Keratinocyte (primary cell): Measurements from ENCODE around the gene ADGRG1. TPM values are rescaled to one million over a fixed set of nuclear protein-coding genes. Genes with fewer than 3 reads are reported as not detected.

Source experiments
- DNase-seq: peaks from one replicate; pipeline ENCODE4 v3.0.0-alpha.2; 2011; ENCODE audit warnings: low read depth, missing footprints, low spot score
- FAIRE-seq: peaks from 2 replicates; lab custom pipeline; 2011; peaks lifted over from hg19 to GRCh38; lab: Jason Lieb, UNC
- H2AFZ ChIP-seq: 2 replicates; pipeline ENCODE4 v1.6.0; 2012; ENCODE audit warnings: low read length, control low read depth, inconsistent platforms; ENCODE audit not compliant: control insufficient read depth
- H3K27ac ChIP-seq: 2 replicates; pipeline ENCODE4 v1.5.1; 2011; ENCODE audit warnings: low read length; ENCODE audit not compliant: control insufficient read depth, insufficient read depth
- H3K27me3 ChIP-seq: 3 replicates; pipeline ENCODE4 v1.6.0; 2011; ENCODE audit warnings: low read length; ENCODE audit not compliant: control insufficient read depth, insufficient read depth; ENCODE audit errors: extremely low read depth
- H3K36me3 ChIP-seq, 2 experiments: 2 replicates in 1 of 2; 3 replicates in 1 of 2; pipeline ENCODE4 v1.5.1; 2011; ENCODE audit warnings: low read length in 2 of 2, mild to moderate bottlenecking in 1 of 2; ENCODE audit not compliant: control insufficient read depth in 2 of 2, insufficient read depth in 2 of 2; ENCODE audit errors: extremely low read depth in 1 of 2
- H3K4me1 ChIP-seq: 3 replicates; pipeline ENCODE4 v1.5.1; 2011; ENCODE audit warnings: low read length; ENCODE audit not compliant: control insufficient read depth, insufficient read depth; ENCODE audit errors: extremely low read depth
- H3K4me2 ChIP-seq: 3 replicates; pipeline ENCODE4 v1.6.0; 2011; ENCODE audit warnings: low read depth, low read length; ENCODE audit not compliant: control insufficient read depth, insufficient read depth; ENCODE audit errors: extremely low read depth
- H3K4me3 ChIP-seq, 3 experiments: fragments of 200-600 bp in 1 of 3; sonication (generic) in 1 of 3; 2 replicates in 2 of 3; 3 replicates in 1 of 3; pipeline ENCODE4 v1.5.1; 2011 to 2016; ENCODE audit warnings: low read length in 3 of 3, mild to moderate bottlenecking in 3 of 3, control low read depth in 2 of 3, inconsistent platforms in 1 of 3, low read depth in 1 of 3, mixed read lengths in 1 of 3, mixed run types in 1 of 3, moderate library complexity in 1 of 3; ENCODE audit not compliant: control insufficient read depth in 2 of 3, insufficient read depth in 2 of 3; ENCODE audit errors: extremely low read depth in 1 of 3
- H3K79me2 ChIP-seq: 2 replicates; pipeline ENCODE4 v1.6.0; 2012; ENCODE audit warnings: low read length; ENCODE audit not compliant: control insufficient read depth, insufficient read depth
- H3K9ac ChIP-seq: 3 replicates; pipeline ENCODE4 v1.6.0; 2011; ENCODE audit warnings: low read length; ENCODE audit not compliant: control insufficient read depth, insufficient read depth; ENCODE audit errors: extremely low read depth
- H3K9me1 ChIP-seq: 3 replicates; pipeline ENCODE4 v1.6.0; 2011; ENCODE audit warnings: low read length; ENCODE audit not compliant: control insufficient read depth, insufficient read depth; ENCODE audit errors: extremely low read depth
- H3K9me3 ChIP-seq: 2 replicates; pipeline ENCODE4 v1.5.1; 2012; ENCODE audit warnings: low read depth, low read length; ENCODE audit not compliant: control insufficient read depth
- H4K20me1 ChIP-seq: 3 replicates; pipeline ENCODE4 v1.6.0; 2011; ENCODE audit warnings: low read length; ENCODE audit not compliant: control insufficient read depth, insufficient read depth; ENCODE audit errors: extremely low read depth
- EZH2 ChIP-seq: IDR thresholded peaks from one replicate; pipeline ENCODE4 v1.6.1; 2012; ENCODE audit warnings: inconsistent platforms, mild to moderate bottlenecking, low read length, moderate library complexity
- dilution Hi-C: fragments of 300-500 bp; cut with MboI; formaldehyde crosslinking; loops from one replicate; pipeline ENCODE4 v1.7.0; 2020; ENCODE audit warnings: low sequenced_read_pairs; ENCODE audit not compliant: extremely low pct_ligation_motif_present
- polyA plus RNA-seq, 5 experiments: library from polyadenylated mRNA; depleted of rRNA in 3 of 5; stranded (reverse) in 3 of 5; stranded (forward) in 1 of 5; unstranded in 1 of 5; fragments of >200 nt; gene quantifications; 1 replicate in 1 of 5; 2 replicates in 3 of 5; 3 replicates in 1 of 5; pipeline versions ENCODE4 v1.2.1 to v1.2.3, GENCODE V29; 2011 to 2012; ENCODE audit warnings: missing spikeins in 2 of 5, low read depth in 1 of 5, low replicate concordance in 1 of 5
- TF ChIP-seq, protein P1 (sequence below), 3 experiments: IDR thresholded peaks in 1 of 3; conservative IDR thresholded peaks in 1 of 3; optimal IDR thresholded peaks in 1 of 3; 2 replicates in 2 of 3; 3 replicates in 1 of 3; pipeline versions ENCODE3 to v1.5.1; 2011; ENCODE audit warnings: low read length in 3 of 3, mild to moderate bottlenecking in 3 of 3, moderate library complexity in 2 of 3, control low read depth in 1 of 3, inconsistent platforms in 1 of 3; ENCODE audit not compliant: insufficient read depth in 2 of 3; ENCODE audit errors: extremely low read depth in 1 of 3

The ADGRG1 gene
- polyA plus RNA-seq, 1 donor (not counting 4 experiments of a cell fraction or from before 2014, with no cell fraction given), result 28.4 TPM

DNA sequence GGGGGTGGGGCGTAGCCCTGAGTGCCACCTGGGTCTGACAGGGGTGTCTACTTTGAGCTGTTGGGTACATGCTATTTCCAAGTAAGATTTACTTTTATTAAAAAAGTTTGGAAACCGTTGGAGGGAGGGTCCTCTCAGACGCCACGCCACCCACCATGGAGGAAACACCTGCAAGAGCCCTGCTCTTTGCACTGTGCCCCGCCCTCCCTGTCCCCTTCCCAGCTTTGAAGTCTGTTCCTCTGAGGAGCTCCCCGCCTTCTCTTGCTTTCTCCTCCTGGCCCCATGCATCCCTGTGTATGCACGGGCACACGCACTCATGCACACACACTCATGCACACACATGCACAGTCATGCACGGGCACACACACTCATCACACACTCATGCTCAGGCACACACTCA is 15.5 kb downstream of the ADGRG1 start:
- Histone ChIP-seq H3K27me3 (no peaks in the 10 kb centered on the region), H3K9me1 (peaks cover 2% of the 10 kb centered on the region), H3K4me3 (no peak overlapping the region), H3K9ac (no peak overlapping the region), H3K79me2 (peaks cover 8% of the 10 kb centered on the region), H3K4me1 (peaks cover 49% of the 10 kb centered on the region), H3K36me3 (peaks cover 24 to 30% of the 10 kb centered on the region in 2 experiments), H3K4me2 (no peak overlapping the region), H2AFZ (no peak overlapping the region), H3K27ac (no peak overlapping the region), H3K9me3 (no peaks in the 10 kb centered on the region), H4K20me1 (peaks cover 3% of the 10 kb centered on the region)
- DNase-seq (no peak), FAIRE-seq (peak; percentile 39)
- dilution Hi-C loops, result no loop called here
- TF ChIP-seq, protein P1, sequence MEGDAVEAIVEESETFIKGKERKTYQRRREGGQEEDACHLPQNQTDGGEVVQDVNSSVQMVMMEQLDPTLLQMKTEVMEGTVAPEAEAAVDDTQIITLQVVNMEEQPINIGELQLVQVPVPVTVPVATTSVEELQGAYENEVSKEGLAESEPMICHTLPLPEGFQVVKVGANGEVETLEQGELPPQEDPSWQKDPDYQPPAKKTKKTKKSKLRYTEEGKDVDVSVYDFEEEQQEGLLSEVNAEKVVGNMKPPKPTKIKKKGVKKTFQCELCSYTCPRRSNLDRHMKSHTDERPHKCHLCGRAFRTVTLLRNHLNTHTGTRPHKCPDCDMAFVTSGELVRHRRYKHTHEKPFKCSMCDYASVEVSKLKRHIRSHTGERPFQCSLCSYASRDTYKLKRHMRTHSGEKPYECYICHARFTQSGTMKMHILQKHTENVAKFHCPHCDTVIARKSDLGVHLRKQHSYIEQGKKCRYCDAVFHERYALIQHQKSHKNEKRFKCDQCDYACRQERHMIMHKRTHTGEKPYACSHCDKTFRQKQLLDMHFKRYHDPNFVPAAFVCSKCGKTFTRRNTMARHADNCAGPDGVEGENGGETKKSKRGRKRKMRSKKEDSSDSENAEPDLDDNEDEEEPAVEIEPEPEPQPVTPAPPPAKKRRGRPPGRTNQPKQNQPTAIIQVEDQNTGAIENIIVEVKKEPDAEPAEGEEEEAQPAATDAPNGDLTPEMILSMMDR (optimal IDR thresholded peaks at IDR 0.05 in 1 of 3, IDR thresholded peaks at IDR 0.05 in 1 of 3, conservative IDR thresholded peaks at IDR 0.05 in 1 of 3; ENCODE audit: extremely low read depth in 1 of 3, insufficient read depth in 2 of 3, low read length in 3 of 3), result no peak
- TF ChIP-seq EZH2, result no peak

- Histone ChIP-seq H3K27ac (no peak overlapping the region), H2AFZ (no peak overlapping the region), H3K9ac (no peak overlapping the region), H4K20me1 (peaks cover 3% of the 10 kb centered on the region), H3K4me2 (no peak overlapping the region), H3K36me3 (peaks cover 24 to 27% of the 10 kb centered on the region in 2 experiments), H3K4me3 (no peak overlapping the region), H3K27me3 (no peaks in the 10 kb centered on the region), H3K9me1 (peaks cover 2% of the 10 kb centered on the region), H3K9me3 (no peaks in the 10 kb centered on the region), H3K79me2 (peaks cover 8% of the 10 kb centered on the region), H3K4me1 (peaks cover 49% of the 10 kb centered on the region)
- dilution Hi-C loops, result no loop called here
- DNase-seq (no peak), FAIRE-seq (no peak)
- TF ChIP-seq, protein P1 (optimal IDR thresholded peaks at IDR 0.05 in 1 of 3, IDR thresholded peaks at IDR 0.05 in 1 of 3, conservative IDR thresholded peaks at IDR 0.05 in 1 of 3; ENCODE audit: extremely low read depth in 1 of 3, insufficient read depth in 2 of 3, low read length in 3 of 3), result no peak
- TF ChIP-seq EZH2, result no peak
Measured at GRCh38 chr16:57644383-57645014, 16.1 kb downstream of the ADGRG1 start.
